CD8-positive, alpha-beta memory T cell (primary cell): ENCODE results near the gene OR2V1. TPM values are rescaled to one million over a fixed set of nuclear protein-coding genes. Genes with fewer than 3 reads are reported as not detected.
"Not testable (repeated sequence)": the region's sequence is repeated elsewhere in the genome, so short reads cannot be mapped to it uniquely, and the experiment has no call there.

Experiments
- CTCF ChIA-PET: fragments of 350-600 bp; sonication (Branson Sonifier 250); formaldehyde crosslinking; loops from one replicate; lab custom pipeline; 2021; ENCODE audit warnings: antibody characterized with exemption; lab: Charles Lee
- POLR2A ChIA-PET: fragments of 350-600 bp; sonication (Branson Sonifier 250); formaldehyde crosslinking; loops from one replicate; lab custom pipeline; 2021; ENCODE audit warnings: antibody characterized with exemption; lab: Charles Lee
- DNase-seq, 5 donors: peaks; one replicate each; pipeline versions ENCODE4 v3.0.0 to v3.0.0-alpha.2; 2020 to 2022; ENCODE audit warnings: mixed read lengths in 1 of 5
- H3K27ac ChIP-seq: one replicate; pipeline ENCODE4 v1.7.0; 2013; ENCODE audit warnings: low read depth, mild to moderate bottlenecking, low read length, moderate library complexity
- H3K27me3 ChIP-seq: 2 replicates; pipeline ENCODE4 v1.7.0; 2013; ENCODE audit warnings: low read length, mild to moderate bottlenecking; ENCODE audit not compliant: insufficient read depth, poor library complexity, severe bottlenecking
- H3K36me3 ChIP-seq: 2 replicates; pipeline ENCODE4 v1.7.0; 2013; ENCODE audit warnings: mild to moderate bottlenecking, low read length, moderate library complexity; ENCODE audit not compliant: insufficient read depth
- H3K4me1 ChIP-seq: 2 replicates; pipeline ENCODE4 v1.7.0; 2013; ENCODE audit warnings: mild to moderate bottlenecking, low read length, moderate library complexity; ENCODE audit not compliant: insufficient read depth
- H3K4me3 ChIP-seq: 2 replicates; pipeline ENCODE4 v1.7.0; 2013; ENCODE audit warnings: mild to moderate bottlenecking, low read length
- H3K9me3 ChIP-seq: 2 replicates; pipeline ENCODE4 v1.7.0; 2013; ENCODE audit warnings: mild to moderate bottlenecking, low read length
- H3K27ac Mint-ChIP-seq, 8 donors: one replicate each; pipeline ENCODE4 v1.8.0; 2020 to 2021; ENCODE audit warnings: mixed read lengths in 8 of 8, mild to moderate bottlenecking in 6 of 8, inconsistent platforms in 3 of 8, moderate library complexity in 3 of 8
- H3K27me3 Mint-ChIP-seq, 2 donors: one replicate each; pipeline ENCODE4 v1.8.0; 2020 to 2021; ENCODE audit warnings: mixed read lengths in 2 of 2, mild to moderate bottlenecking in 1 of 2, moderate library complexity in 1 of 2
- H3K36me3 Mint-ChIP-seq, 3 donors: one replicate each; pipeline ENCODE4 v1.8.0; 2020 to 2021; ENCODE audit warnings: mixed read lengths in 3 of 3, inconsistent platforms in 1 of 3, mild to moderate bottlenecking in 1 of 3
- H3K4me1 Mint-ChIP-seq, 3 donors: one replicate each; pipeline ENCODE4 v1.8.0; 2020 to 2021; ENCODE audit warnings: mixed read lengths in 3 of 3, inconsistent platforms in 1 of 3, mild to moderate bottlenecking in 1 of 3
- H3K4me3 Mint-ChIP-seq, 7 donors: one replicate each; pipeline ENCODE4 v1.8.0; 2020 to 2021; ENCODE audit warnings: mixed read lengths in 7 of 7, mild to moderate bottlenecking in 6 of 7, moderate library complexity in 4 of 7, inconsistent platforms in 2 of 7
- H3K9me3 Mint-ChIP-seq, 5 donors: one replicate each; pipeline ENCODE4 v1.8.0; 2020 to 2022; ENCODE audit warnings: mixed read lengths in 5 of 5, mild to moderate bottlenecking in 3 of 5, moderate library complexity in 2 of 5, inconsistent platforms in 1 of 5
- polyA plus RNA-seq: library from polyadenylated mRNA; unstranded; fragments of 300-500 nt; fragmentation: Illumina TruSeq; gene quantifications from one replicate; pipeline ENCODE4 v1.2.3, GENCODE V29; 2021
- total RNA-seq, 2 experiments: library from RNA; stranded (reverse); gene quantifications; one replicate each; pipeline ENCODE4 v1.2.3, GENCODE V29; 2021

OR2V1 gene
- total and polyA plus RNA-seq, 3 experiments from 2014 or later = not detected

DNA sequence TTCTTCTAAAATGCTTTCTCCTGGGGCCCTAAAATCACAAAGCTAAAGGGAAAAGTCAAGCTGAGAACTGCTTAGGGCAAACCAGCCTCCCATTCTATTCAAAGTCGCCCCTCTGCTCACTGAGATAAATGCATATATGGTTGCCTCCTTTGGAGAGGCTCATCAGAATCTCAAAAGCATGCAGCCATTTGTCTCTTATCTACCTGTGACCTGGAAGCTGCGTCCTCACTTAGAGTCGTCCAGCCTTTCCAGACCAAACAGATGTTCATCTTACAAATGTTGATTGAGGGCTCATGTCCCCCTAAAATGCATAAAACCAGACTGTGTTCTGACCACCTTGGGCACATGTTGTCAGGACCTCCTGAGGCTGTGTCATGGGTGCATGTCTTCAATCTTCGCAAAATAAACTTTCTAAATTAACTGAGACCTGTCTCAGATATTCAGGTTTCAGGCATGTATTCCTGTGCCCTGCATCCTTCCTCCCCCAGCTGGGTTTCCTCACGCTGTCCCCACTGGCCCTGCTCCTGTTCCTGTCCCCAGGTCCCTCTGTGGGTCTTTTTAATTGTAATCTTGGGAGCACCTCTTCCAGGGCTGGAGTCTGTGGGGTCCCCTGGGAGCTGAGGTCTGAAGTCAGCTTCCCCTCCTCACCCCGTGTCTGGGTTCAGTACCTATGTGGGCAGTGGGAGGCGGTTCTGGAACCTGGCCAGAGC, 16.1 kb upstream of the OR2V1 start, which contains the start of gene OR2V2:
TSS of gene OR2V2 (plus strand) at position 660 of the 710 bp plus-strand sequence. CDS start 7,357 bp downstream, outside the sequence.
- H3K27me3 Mint-ChIP-seq = peaks cover 37 to 70% of the 10 kb centered on the region in 2 donors
- peak within 1 kb of the TSS in 1 of 8 donors; percentile 42 for H3K27ac Mint-ChIP-seq
- POLR2A ChIA-PET, H3K27me3 ChIP-seq, H3K36me3 ChIP-seq, DNase-seq, H3K4me3 Mint-ChIP-seq, CTCF ChIA-PET, H3K4me1 Mint-ChIP-seq, H3K4me3 ChIP-seq, H3K4me1 ChIP-seq, H3K36me3 Mint-ChIP-seq, H3K9me3 Mint-ChIP-seq, H3K9me3 ChIP-seq, H3K27ac ChIP-seq: not testable (repeated sequence)

DNA sequence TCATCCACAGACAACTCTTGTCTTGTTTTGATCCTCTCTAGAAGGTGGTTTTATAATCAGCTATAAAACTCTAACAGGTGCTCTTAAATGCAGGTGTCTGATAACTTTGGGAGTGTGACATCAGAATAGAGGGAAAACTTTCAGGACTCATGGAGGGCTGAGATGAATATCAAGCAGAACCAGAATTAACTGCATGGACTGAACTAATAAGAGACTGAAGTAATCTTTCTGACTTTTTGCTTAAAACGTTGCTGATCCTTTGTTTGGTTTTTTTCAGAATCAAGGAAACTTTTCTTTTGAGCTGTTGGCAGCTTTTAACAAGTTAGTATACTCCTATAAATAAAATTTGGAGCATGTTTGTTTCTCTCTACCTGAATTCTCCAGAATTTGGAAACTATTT, 14.2 kb upstream of the OR2V1 start:
- peaks cover 0 to 11% (median 3%) of the 10 kb centered on the region in 5 donors for H3K9me3 Mint-ChIP-seq

DNA sequence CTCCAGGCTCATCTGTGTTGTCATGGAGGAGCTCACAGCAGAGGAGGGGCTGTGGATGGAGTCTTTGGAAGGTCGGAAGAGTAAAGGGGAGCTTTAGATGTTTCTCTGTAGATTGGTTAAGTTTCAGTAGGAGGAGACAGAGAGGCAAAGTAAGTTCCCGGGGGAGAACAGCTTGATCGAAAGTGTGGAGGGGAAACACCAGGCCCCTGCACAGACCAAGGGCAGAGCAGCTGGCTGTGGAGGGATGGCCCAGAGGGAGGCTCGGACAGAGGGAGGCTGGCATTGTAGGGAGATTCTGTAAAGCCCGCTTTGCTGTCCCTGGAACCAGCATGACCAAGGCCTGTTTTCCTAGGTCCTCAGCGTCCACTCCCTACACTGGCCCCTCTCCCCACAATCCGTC, 11.1 kb upstream of the OR2V1 start:
- Histone ChIP-seq H3K36me3 (no peaks in the 10 kb centered on the region), H3K27me3 (no peaks in the 10 kb centered on the region), H3K27ac (no peak overlapping the region), H3K4me1 (no peaks in the 10 kb centered on the region), H3K9me3 (no peaks in the 10 kb centered on the region), H3K4me3 (no peak overlapping the region)
- H3K4me1 Mint-ChIP-seq = no peaks in the 10 kb centered on the region
- H3K4me3 Mint-ChIP-seq = no peak overlapping the region
- CTCF ChIA-PET = no interaction called here
- no peak overlapping the region for H3K27ac Mint-ChIP-seq
- DNase-seq = no peak
- peaks cover 0 to 9% (median 0%) of the 10 kb centered on the region in 3 donors for H3K36me3 Mint-ChIP-seq
- H3K9me3 Mint-ChIP-seq = peaks cover 16 to 32% (median 28%) of the 10 kb centered on the region in 5 donors
- POLR2A ChIA-PET = no interaction called here
- H3K27me3 Mint-ChIP-seq = peaks cover 34 to 51% of the 10 kb centered on the region in 2 donors

More for the DNA sequence above, 14.2 kb upstream of the OR2V1 start:
- H3K36me3 Mint-ChIP-seq = no peaks in the 10 kb centered on the region
- Histone ChIP-seq H3K27me3 (peaks cover 6% of the 10 kb centered on the region), H3K9me3 (no peaks in the 10 kb centered on the region), H3K36me3 (no peaks in the 10 kb centered on the region), H3K4me1 (no peaks in the 10 kb centered on the region), H3K4me3 (no peak overlapping the region), H3K27ac (no peak overlapping the region)
- DNase-seq = no peak
- ChIA-PET CTCF (no interaction called here), POLR2A (no interaction called here)
- no peak overlapping the region for H3K27ac Mint-ChIP-seq
- H3K4me3 Mint-ChIP-seq = no peak overlapping the region
- H3K4me1 Mint-ChIP-seq = no peaks in the 10 kb centered on the region
- H3K27me3 Mint-ChIP-seq = peaks cover 42 to 72% of the 10 kb centered on the region in 2 donors

DNA sequence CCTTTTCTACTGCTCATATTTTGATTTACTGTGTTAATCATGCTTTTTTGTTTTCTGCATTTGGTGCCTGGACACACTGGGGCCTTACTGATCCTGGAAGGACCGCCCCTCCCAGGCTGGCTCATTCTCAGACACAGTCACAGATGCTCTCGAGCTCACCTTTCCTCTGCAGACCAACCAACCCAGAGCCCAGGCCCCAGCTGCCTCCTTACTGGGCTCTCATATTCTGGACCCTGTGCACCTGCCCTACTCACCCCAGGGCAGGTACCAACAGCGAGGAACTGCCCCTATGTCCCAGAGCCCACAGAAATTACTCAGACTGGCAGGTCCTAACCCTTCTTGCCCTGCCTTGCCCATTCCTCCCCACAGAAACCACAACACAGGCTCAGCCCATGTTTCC, 9.8 kb upstream of the OR2V1 start:
- H3K9me3 Mint-ChIP-seq = peaks cover 21 to 37% (median 29%) of the 10 kb centered on the region in 5 donors
- H3K27me3 Mint-ChIP-seq = peaks cover 28 to 41% of the 10 kb centered on the region in 2 donors
- no peak overlapping the region for H3K27ac Mint-ChIP-seq
- Histone ChIP-seq H3K27ac (no peak overlapping the region), H3K36me3 (no peaks in the 10 kb centered on the region), H3K4me3 (no peak overlapping the region), H3K9me3 (no peaks in the 10 kb centered on the region), H3K4me1 (no peaks in the 10 kb centered on the region), H3K27me3 (no peaks in the 10 kb centered on the region)
- H3K36me3 Mint-ChIP-seq = peaks cover 0 to 9% (median 0%) of the 10 kb centered on the region in 3 donors
- no peak for DNase-seq
- ChIA-PET POLR2A (no interaction called here), CTCF (no interaction called here)
- no peak overlapping the region for H3K4me3 Mint-ChIP-seq
- H3K4me1 Mint-ChIP-seq = no peaks in the 10 kb centered on the region

- no peak overlapping the region for H3K27ac ChIP-seq
- CTCF ChIA-PET = no interaction called here
- POLR2A ChIA-PET = no interaction called here
Measured at GRCh38 chr5:181138258-181138657, 7.3 kb upstream of the OR2V1 start.

DNA sequence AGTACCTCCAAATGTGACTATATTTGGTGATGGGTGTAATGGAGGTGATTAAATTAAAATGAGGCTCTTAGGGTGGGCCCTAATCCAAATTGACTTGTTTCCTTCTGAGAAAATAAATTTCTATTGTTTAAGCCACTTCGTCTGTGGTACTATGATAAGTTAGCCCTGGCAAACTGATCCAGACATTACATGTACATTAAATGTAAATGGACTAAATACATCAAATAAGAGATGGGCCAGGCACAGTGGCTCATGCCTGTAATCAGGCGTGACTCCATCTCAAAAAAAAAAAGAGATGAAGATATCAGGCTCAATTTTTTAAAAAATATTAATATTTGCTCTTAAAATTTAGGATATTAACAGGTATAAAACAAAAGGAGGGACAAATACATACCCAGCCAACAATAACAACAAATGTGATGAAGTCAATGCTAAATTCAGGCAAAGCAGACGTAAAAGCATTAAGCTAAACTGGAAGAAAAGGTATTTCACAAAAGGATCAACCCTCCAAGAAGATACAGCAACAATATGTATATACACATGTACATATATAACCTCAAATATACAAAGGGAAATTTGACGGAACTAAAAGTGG, 5.5 kb upstream of the OR2V1 start:
- H3K4me1 Mint-ChIP-seq = peaks cover 0 to 3% (median 0%) of the 10 kb centered on the region in 3 donors
- H3K4me1 ChIP-seq = no peaks in the 10 kb centered on the region
- H3K36me3 Mint-ChIP-seq = peaks cover 0 to 15% (median 0%) of the 10 kb centered on the region in 3 donors
- DNase-seq = no peak
- H3K27ac Mint-ChIP-seq = no peak overlapping the region
- ChIA-PET CTCF (no interaction called here), POLR2A (no interaction called here)
- H3K36me3 ChIP-seq = no peaks in the 10 kb centered on the region
- peaks cover 29 to 31% of the 10 kb centered on the region in 2 donors for H3K27me3 Mint-ChIP-seq
- peaks cover 28 to 45% (median 32%) of the 10 kb centered on the region in 5 donors for H3K9me3 Mint-ChIP-seq
- no peak overlapping the region for H3K27ac ChIP-seq
- no peak overlapping the region for H3K4me3 Mint-ChIP-seq
- H3K4me3 ChIP-seq = no peak overlapping the region
- no peaks in the 10 kb centered on the region for H3K27me3 ChIP-seq
- H3K9me3 ChIP-seq = no peaks in the 10 kb centered on the region

More at GRCh38 chr5:181138258-181138657, 7.3 kb upstream of the OR2V1 start:
- Histone ChIP-seq H3K9me3 (no peaks in the 10 kb centered on the region), H3K27me3 (no peaks in the 10 kb centered on the region), H3K4me3 (no peak overlapping the region), H3K4me1 (no peaks in the 10 kb centered on the region), H3K36me3 (no peaks in the 10 kb centered on the region)
- DNase-seq = no peak
- H3K27ac Mint-ChIP-seq = no peak overlapping the region
- H3K9me3 Mint-ChIP-seq = peaks cover 28 to 45% (median 32%) of the 10 kb centered on the region in 5 donors
- no peaks in the 10 kb centered on the region for H3K4me1 Mint-ChIP-seq
- no peak overlapping the region for H3K4me3 Mint-ChIP-seq
- H3K36me3 Mint-ChIP-seq = peaks cover 0 to 15% (median 0%) of the 10 kb centered on the region in 3 donors
- peaks cover 29 to 35% of the 10 kb centered on the region in 2 donors for H3K27me3 Mint-ChIP-seq

DNA sequence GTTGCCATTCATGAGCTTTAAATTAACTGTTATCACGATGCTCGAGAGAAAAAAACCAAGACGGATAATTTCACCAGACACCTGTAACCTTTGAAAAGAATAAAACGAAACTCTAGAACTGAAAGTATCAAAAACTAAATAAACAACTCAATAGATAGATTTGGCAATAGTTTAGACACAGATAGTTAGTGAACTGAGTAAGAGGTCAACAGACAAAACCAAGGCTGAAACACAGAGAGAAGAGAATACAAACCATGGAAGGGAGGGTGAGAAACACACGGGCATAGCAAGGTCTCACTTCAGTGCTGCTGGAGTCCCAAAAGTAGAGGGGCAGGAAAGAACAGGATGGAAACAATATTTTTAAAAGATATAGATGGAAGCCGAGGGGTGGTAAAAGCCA, 3.3 kb upstream of the OR2V1 start:
- Mint-ChIP-seq H3K36me3 (peaks cover 0 to 15% (median 0%) of the 10 kb centered on the region in 3 donors), H3K9me3 (peaks cover 18 to 33% (median 27%) of the 10 kb centered on the region in 5 donors)

GRCh38 chr5:181133610-181134231, 2.8 kb upstream of the OR2V1 start:
- H3K4me3 Mint-ChIP-seq = no peak overlapping the region
- ChIA-PET POLR2A (no interaction called here), CTCF (no interaction called here)
- peaks cover 0 to 5% (median 0%) of the 10 kb centered on the region in 3 donors for H3K4me1 Mint-ChIP-seq
- Histone ChIP-seq H3K4me1 (no peaks in the 10 kb centered on the region), H3K27me3 (no peaks in the 10 kb centered on the region), H3K9me3 (no peaks in the 10 kb centered on the region), H3K27ac (no peak overlapping the region), H3K4me3 (no peak overlapping the region), H3K36me3 (no peaks in the 10 kb centered on the region)
- no peak overlapping the region for H3K27ac Mint-ChIP-seq
- H3K36me3 Mint-ChIP-seq = peaks cover 0 to 14% (median 0%) of the 10 kb centered on the region in 3 donors
- H3K27me3 Mint-ChIP-seq = peaks cover 23 to 34% of the 10 kb centered on the region in 2 donors
- peaks cover 14 to 29% (median 23%) of the 10 kb centered on the region in 5 donors for H3K9me3 Mint-ChIP-seq
- DNase-seq = no peak

More for the DNA sequence above, 3.3 kb upstream of the OR2V1 start:
- no peaks in the 10 kb centered on the region for H3K36me3 ChIP-seq
- Mint-ChIP-seq H3K4me1 (peaks cover 0 to 5% (median 0%) of the 10 kb centered on the region in 3 donors), H3K27ac (no peak overlapping the region), H3K4me3 (no peak overlapping the region), H3K27me3 (peaks cover 19 to 31% of the 10 kb centered on the region in 2 donors)
- H3K4me3 ChIP-seq = no peak overlapping the region
- H3K4me1 ChIP-seq = no peaks in the 10 kb centered on the region
- DNase-seq = no peak
- H3K27ac ChIP-seq = no peak overlapping the region
- H3K27me3 ChIP-seq = no peaks in the 10 kb centered on the region
- POLR2A ChIA-PET = no interaction called here
- CTCF ChIA-PET = no interaction called here
- H3K9me3 ChIP-seq = no peaks in the 10 kb centered on the region
